ENCODE measurements around the gene DNHD1.

The DNHD1 gene

DNA sequence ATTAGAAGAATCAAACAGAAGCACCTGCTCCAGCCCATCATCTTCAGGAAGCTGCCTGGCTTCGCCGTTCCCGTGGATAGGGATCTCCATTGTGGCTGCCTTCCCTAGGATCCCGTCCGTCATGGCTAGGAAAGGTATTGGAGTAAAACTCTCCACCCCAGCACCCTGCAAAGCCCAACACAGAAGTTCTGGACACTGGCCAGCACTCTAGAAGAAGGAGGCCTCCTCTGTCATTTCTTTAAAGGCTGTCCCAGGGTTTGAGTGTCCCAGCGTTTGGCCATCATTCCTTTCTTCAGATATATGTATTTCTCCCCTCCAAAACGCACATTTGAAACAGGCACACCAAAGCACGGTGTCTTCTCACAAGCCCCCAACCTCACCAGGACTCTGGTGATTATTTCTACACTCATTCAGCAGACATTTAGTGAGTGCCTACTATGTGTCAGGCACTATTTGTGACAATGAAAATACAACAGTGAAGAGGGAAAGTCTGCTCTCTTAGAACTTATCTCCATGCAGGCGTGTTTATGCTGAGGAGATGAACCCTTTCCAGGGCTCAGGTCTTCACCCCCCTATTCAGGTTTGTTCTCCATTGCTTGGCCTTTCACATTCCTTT is 16.7 kb upstream of the DNHD1 start:
- peak overlapping the region; percentile 98 for H3K4me3 ChIP-seq (ENCODE audit: low read depth, low read length)
- no peak for DNase-seq (ENCODE audit: low read depth)
- TF ChIP-seq, protein P1, sequence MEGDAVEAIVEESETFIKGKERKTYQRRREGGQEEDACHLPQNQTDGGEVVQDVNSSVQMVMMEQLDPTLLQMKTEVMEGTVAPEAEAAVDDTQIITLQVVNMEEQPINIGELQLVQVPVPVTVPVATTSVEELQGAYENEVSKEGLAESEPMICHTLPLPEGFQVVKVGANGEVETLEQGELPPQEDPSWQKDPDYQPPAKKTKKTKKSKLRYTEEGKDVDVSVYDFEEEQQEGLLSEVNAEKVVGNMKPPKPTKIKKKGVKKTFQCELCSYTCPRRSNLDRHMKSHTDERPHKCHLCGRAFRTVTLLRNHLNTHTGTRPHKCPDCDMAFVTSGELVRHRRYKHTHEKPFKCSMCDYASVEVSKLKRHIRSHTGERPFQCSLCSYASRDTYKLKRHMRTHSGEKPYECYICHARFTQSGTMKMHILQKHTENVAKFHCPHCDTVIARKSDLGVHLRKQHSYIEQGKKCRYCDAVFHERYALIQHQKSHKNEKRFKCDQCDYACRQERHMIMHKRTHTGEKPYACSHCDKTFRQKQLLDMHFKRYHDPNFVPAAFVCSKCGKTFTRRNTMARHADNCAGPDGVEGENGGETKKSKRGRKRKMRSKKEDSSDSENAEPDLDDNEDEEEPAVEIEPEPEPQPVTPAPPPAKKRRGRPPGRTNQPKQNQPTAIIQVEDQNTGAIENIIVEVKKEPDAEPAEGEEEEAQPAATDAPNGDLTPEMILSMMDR (IDR thresholded peaks at IDR 0.05; ENCODE audit: low read depth, low read length, missing control alignments), result no peak

DNA sequence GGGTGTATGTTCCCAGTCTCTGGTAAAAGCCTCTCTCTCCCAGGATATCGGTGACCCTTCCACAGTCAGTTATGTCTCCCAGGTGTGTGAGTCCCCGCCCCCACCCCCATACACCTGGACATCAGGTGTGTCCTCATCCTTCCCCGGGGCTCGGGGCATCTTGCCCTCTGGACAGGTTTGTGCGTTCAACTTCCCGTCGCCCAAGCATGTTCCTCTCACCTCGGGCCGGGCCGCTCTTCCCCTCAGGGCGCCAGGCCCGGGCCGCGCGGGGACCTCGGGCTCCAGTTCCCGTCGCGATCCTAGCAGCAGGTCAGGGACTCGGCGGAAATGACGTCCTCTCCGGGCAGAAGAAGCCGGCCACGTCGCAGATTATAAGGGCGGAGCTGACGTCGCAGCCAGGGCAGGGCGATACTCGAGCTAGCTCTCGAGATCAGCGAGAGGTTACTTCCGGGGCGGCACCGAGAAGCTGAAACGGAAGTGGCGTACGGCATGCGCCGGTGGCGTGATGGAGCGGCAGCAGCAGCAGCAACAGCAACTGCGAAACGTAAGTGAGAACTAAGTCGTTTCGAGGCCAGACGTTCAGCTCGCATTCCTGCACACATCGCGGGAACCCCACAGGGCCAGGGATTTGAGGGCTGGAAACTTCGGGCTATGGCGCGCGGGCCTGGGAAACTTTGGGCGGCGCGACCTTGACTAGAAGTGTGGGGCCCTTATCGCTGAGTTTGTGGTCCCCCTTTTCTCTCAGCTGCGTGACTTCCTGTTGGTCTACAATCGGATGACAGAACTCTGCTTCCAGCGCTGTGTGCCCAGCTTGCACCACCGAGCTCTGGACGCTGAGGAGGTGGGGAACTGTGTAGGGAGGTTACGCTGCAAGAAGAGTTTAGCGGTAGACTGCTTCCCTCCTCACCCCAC is 15.8 kb upstream of the DNHD1 start, which contains the start of the genes ARFIP2 and TIMM10B:
Gene ARFIP2, minus strand, starts transcription at position 320 of the 912 bp plus-strand sequence. CDS start 910 bp downstream, outside the sequence.
Gene TIMM10B, plus strand, starts transcription at position 490 of the 912 bp plus-strand sequence. Its CDS starts 16 bp downstream, at position 506.
- peak within 1 kb of the TSS; percentile 98 for H3K4me3 ChIP-seq (ENCODE audit: low read depth, low read length)
- TF ChIP-seq, protein P1 (IDR thresholded peaks at IDR 0.05; ENCODE audit: low read depth, low read length, missing control alignments), result no peak
- DNase-seq (ENCODE audit: low read depth), result peak; percentile 93

DNA sequence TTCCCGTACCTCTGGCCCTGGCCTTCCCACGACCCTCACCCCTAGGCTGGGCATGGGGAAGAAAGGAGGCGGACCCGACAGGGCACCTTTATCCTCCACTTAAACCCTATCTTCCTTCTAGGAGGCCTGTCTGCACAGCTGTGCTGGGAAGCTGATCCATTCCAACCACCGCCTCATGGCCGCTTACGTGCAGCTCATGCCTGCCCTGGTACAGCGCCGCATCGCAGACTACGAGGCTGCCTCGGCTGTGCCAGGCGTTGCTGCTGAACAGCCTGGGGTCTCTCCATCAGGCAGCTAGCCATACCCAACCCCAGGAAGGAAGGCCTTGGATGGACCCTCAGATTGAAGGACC is 15.2 kb upstream of the DNHD1 start:
- no peak for DNase-seq (ENCODE audit: low read depth)
- H3K4me3 ChIP-seq (ENCODE audit: low read depth, low read length), result peak overlapping the region; percentile 98
- TF ChIP-seq, protein P1 (IDR thresholded peaks at IDR 0.05; ENCODE audit: low read depth, low read length, missing control alignments), result no peak

DNA sequence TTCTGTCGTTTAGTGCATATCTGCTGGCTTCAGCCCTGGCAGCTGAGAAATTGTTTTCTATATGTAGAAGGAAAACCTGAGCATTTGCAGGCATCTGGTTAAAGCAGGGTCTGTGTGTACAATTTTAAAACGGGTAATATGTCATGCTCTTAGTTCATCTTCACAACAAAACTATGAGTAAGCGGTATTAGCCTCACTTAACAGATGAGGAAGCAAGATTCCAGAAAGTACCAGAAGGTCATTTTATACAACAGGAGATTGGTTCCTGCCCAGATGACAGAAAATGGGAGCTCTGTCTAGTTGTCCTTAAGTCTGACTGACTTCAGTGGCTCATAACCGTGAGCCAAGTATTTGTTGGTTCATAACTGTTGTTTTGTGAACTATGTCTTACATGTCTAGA is 14.6 kb upstream of the DNHD1 start:
- no peak for DNase-seq (ENCODE audit: low read depth)
- H3K4me3 ChIP-seq (ENCODE audit: low read depth, low read length), result peak overlapping the region; percentile 98
- TF ChIP-seq, protein P1 (IDR thresholded peaks at IDR 0.05; ENCODE audit: low read depth, low read length, missing control alignments), result no peak

DNA sequence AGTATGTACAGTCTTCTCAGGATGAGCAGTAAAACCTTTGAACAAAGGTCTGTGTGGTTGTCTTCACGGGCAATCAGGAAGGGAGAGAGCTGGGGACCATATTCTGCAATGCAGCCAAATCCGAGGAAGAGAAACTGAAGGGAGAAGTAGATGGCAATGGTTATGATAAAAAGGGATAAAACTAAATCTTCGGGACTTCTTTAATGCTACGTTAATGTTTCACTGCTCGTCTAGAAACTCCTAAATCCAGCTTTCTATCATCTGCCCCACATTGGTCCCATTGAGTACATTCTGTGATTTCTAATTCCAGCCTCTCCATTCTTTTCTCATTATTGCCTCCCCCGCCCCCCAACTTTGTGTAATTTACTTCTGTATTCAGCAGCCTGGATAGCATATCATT is 14.1 kb upstream of the DNHD1 start:
- TF ChIP-seq, protein P1 (IDR thresholded peaks at IDR 0.05; ENCODE audit: low read depth, low read length, missing control alignments), result no peak
- DNase-seq (ENCODE audit: low read depth), result no peak
- no peak overlapping the region for H3K4me3 ChIP-seq (ENCODE audit: low read depth, low read length)

DNA sequence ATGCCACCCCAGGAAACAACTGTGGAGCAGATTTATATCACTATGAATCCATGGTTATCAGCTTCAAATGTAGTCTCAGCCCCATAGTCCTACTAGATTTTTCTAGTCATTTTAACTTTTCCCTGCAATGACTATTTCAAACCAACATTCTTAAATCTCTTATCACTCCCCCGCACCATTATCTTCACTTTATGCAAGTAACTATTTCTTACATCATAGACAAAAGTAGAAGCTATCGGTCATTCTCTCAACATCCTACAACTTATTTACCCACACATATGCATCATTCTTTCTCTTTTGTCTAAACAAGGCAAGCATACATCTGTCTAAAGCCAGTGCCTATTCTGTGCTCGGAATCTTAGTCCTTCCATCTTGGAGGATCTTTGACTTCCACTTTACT is 11.4 kb upstream of the DNHD1 start:
- no peak for DNase-seq (ENCODE audit: low read depth)
- H3K4me3 ChIP-seq (ENCODE audit: low read depth, low read length), result no peak overlapping the region
- TF ChIP-seq, protein P1 (IDR thresholded peaks at IDR 0.05; ENCODE audit: low read depth, low read length, missing control alignments), result no peak
